Measurements from ENCODE around the gene EXT2. TPM values are rescaled to one million over a fixed set of nuclear protein-coding genes. Genes with fewer than 3 reads are reported as not detected.

The EXT2 gene
- total RNA-seq, 1 experiment from 2014 or later: 42.8 TPM

GRCh38 chr11:44237156-44237555 is 141.7 kb downstream of the EXT2 start (continued):
- TF ChIP-seq CTCF (IDR thresholded peaks at IDR 0.05 in 2 of 3, conservative IDR thresholded peaks at IDR 0.05 in 1 of 3; ENCODE audit: borderline replicate concordance in 1 of 3, insufficient read depth in 1 of 3, low read depth in 2 of 3, low read length in 2 of 3) (no peak), EGR1 (IDR thresholded peaks at IDR 0.05; ENCODE audit: low read depth) (no peak), ELF1 (IDR thresholded peaks at IDR 0.05; ENCODE audit: borderline replicate concordance, low read depth) (no peak)

GRCh38 chr11:44241851-44242250 is 146.4 kb downstream of the EXT2 start:
- Histone ChIP-seq H3K36me3 (ENCODE audit: control insufficient read depth in 1 of 2, insufficient read depth in 2 of 2, low read length in 2 of 2) (no peaks in the 10 kb centered on the region), H3K27me3 (ENCODE audit: insufficient read depth, low read length) (no peaks in the 10 kb centered on the region), H3K27ac (ENCODE audit: low read depth, low read length) (no peak overlapping the region), H3K79me2 (ENCODE audit: insufficient read depth, low read length) (no peaks in the 10 kb centered on the region), H3K4me1 (ENCODE audit: control insufficient read depth in 1 of 2, insufficient read depth in 2 of 2, low read length in 2 of 2) (peaks cover 10 to 20% of the 10 kb centered on the region in 2 experiments), H3K9ac (ENCODE audit: low read length) (no peak overlapping the region), H3K4me2 (ENCODE audit: low read length) (no peak overlapping the region), H4K20me1 (ENCODE audit: insufficient read depth) (no peaks in the 10 kb centered on the region), H3K4me3 (replicated peaks in 1 of 2; ENCODE audit: low read depth in 1 of 2, low read length in 2 of 2) (no peak overlapping the region), H3K9me2 (ENCODE audit: insufficient read depth) (no peaks in the 10 kb centered on the region), H3K9me3 (ENCODE audit: control insufficient read depth in 1 of 2, insufficient read depth in 1 of 2, low read depth in 1 of 2, low read length in 2 of 2) (no peaks in the 10 kb centered on the region), H2AFZ (ENCODE audit: low read depth, low read length, poor library complexity, severe bottlenecking) (no peak overlapping the region)
- ChIA-PET CTCF (no interaction called here), POLR2A (no interaction called here), RAD21 (ENCODE audit: low non-redundant PET in 1 of 2, low total read pairs in 2 of 2, uncharacterized antibody in 2 of 2, unreplicated experiment in 2 of 2) (interaction anchor here in 1 of 2 experiments (0.6 kb wide), 1 partner anchor 626 kb away, joined by 4 read pairs; no protein-coding TSS in a partner anchor)
- no peak for DNase-seq (ENCODE audit: low read depth, low spot score)
- intact Hi-C loops (cut with micrococcal nuclease): no loop called here
- BruUV-seq (replicated peaks): no TSS peak
- no peak for ATAC-seq
- TF ChIP-seq EZH2 (IDR thresholded peaks at IDR 0.05) (no peak), ZFX (IDR thresholded peaks at IDR 0.05) (no peak), POLR2AphosphoS5 (IDR thresholded peaks at IDR 0.05; ENCODE audit: low read depth, low read length) (no peak), REST (IDR thresholded peaks at IDR 0.05; ENCODE audit: low read depth) (no peak), CTCF (IDR thresholded peaks at IDR 0.05 in 2 of 3, conservative IDR thresholded peaks at IDR 0.05 in 1 of 3; ENCODE audit: borderline replicate concordance in 1 of 3, insufficient read depth in 1 of 3, low read depth in 2 of 3, low read length in 2 of 3) (no peak), JUND (IDR thresholded peaks at IDR 0.05) (no peak), ZNF274 (IDR thresholded peaks at IDR 0.05; ENCODE audit: low read depth, low read length) (no peak), TCF7L2 (IDR thresholded peaks at IDR 0.05; ENCODE audit: borderline replicate concordance, extremely low read depth, insufficient read depth, insufficient read length) (no peak), SIN3A (IDR thresholded peaks at IDR 0.05; ENCODE audit: low read depth) (no peak), EZH2phosphoT487 (IDR thresholded peaks at IDR 0.05; ENCODE audit: borderline replicate concordance) (no peak), POLR2A (IDR thresholded peaks at IDR 0.05; ENCODE audit: borderline replicate concordance, extremely low read depth, insufficient read depth, insufficient read length) (no peak), SP1 (IDR thresholded peaks at IDR 0.05; ENCODE audit: low read depth) (no peak), ZBTB33 (IDR thresholded peaks at IDR 0.05; ENCODE audit: extremely low read depth, insufficient replicate concordance, low read length) (no peak)
